ENCODE measurements around the gene CCDC71.

CCDC71 gene

GRCh38 chr3:49166752-49167556 is 823 bp upstream of the CCDC71 start:
- no peak for DNase-seq

GRCh38 chr3:49164983-49165720 is 979 bp downstream of the CCDC71 start:
- no peak for DNase-seq

- DNase-seq = no peak
Measured at GRCh38 chr3:49163609-49164008, 2.5 kb downstream of the CCDC71 start.

GRCh38 chr3:49162751-49163419 is 3.2 kb downstream of the CCDC71 start:
- DNase-seq = no peak

DNA sequence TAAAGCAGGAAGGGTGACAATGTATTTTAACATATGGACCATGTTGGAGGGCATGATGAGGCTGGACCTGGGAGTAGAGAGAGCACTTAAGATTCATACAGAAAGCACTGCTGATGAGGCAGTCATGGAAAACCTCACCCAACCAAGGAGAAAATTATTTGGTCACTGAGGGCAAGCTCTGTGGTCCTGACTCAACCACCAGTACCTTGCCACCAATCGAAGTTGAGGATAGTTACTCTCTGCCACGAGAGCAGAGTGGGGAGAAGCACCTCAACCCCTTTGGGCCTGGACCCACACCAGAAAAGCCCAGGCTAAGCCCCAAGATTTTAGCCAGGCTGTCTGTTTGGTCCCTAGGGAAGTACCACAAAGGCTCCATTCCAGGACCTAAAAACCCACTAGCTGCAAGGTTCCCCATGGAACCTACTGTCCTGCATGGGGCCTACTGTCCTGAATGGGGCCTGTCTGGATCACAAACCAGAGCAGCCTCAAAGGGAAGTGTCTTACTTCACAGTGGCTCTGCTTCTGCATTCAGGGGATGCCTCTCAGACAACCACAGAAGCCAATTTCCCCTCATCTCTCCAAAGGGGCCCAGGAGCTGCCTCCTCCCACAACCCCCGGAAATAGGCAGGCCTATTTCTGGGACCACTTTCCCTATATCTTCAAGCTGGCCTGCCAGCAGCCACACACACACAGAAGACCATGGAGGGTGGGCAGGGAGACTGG is 4.2 kb downstream of the CCDC71 start:
- DNase-seq = peak; percentile 23

DNA sequence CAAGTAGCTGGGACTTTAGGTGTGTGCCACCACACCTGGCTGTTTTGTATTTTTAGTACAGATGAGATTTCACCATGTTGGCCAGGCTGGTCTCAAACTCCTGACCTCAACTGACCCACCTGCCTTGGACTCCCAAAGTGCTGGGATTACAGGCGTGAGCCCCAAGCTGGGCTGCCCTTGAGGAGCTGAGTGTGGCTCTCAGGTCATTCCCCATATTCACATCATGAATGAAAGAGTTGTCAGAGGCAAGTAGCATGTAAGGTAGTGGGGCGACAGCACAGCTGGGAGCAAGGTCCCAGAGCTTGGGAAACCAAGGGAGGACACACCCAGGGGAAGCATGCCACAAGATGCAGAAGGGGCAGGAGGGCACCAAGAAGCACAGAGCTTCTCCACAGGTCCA is 4.9 kb downstream of the CCDC71 start:
- no peak for DNase-seq

- DNase-seq = no peak
Measured at GRCh38 chr3:49158792-49159191, 7.3 kb downstream of the CCDC71 start.

DNA sequence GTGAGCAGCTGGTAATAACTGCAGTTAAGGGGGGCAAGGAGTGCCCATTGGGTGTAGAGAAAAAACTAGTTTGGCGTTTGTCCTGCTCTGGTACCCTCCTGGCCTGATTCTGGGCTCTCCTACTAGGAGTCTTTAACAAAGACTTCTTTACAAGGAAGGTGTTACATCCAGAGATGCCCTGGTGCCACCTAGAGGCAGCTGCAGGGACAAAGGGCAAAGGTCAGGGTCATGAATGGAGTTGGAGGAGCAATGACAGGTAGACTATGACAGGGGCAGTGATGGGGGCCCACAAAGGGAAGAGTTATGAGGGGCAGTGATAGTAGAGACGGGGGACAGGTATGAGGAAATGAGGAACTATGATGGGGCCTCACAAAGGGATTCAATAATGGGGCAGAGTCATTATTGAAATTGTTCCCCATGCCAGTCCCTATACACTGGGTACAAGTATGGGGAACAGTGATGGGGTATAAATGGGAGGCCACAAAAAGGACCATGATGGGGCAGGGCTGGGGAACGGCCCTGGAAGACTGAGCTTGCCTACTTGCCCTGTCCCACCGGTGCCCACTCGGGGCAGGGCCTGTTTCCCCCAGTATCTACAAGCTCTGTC is 7.9 kb downstream of the CCDC71 start:
- peak; percentile 71 for DNase-seq

DNA sequence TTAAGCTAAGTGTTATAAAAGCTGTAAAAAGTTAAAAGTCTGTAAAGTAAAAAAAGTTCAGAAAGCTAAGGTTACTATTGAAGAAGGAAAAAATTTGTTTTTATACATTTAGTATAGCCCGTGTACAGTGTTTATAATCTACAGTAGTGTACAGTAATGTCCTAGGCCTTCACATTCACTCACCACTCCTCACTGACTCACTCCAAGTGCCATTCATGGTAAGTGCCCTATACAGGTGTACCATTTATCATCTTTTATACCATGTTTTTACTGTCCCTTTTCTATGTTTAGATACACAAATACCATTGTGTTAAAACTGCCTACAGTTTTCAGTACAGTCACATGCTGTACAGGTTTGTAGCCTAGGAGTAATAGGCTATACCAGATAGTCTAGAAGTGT is 8.8 kb downstream of the CCDC71 start:
- no peak for DNase-seq

DNA sequence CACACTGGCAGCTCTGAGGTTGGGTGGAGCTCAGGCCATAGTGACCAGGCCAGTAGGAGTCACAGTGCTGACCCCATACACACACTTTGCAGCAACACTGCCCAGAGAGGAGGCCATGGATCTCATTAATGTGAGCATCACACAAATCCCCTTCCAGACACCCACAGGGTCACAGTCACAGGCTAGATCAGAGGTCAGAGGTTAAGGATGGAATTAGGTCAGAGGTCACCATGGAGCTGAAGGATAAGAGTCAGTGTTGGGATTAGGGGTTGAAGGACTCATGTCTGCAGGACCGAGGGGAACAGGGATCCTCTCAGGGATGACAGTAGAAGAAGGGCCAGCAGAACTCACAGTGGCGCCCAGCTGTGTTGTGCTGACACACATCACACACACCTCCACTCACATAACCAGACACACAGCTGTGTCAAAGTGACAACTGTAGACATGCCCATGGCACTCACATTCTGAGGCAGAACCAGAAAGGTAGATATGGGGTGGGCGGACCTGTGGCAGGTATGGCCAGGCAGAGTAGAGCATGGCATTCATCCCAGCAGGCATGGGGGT is 12.7 kb downstream of the CCDC71 start:
- no peak for DNase-seq

- DNase-seq = no peak
Measured at GRCh38 chr3:49151610-49152009, 14.5 kb downstream of the CCDC71 start.

GRCh38 chr3:49148159-49148558 is 18.0 kb downstream of the CCDC71 start:
- no peak for DNase-seq

DNA sequence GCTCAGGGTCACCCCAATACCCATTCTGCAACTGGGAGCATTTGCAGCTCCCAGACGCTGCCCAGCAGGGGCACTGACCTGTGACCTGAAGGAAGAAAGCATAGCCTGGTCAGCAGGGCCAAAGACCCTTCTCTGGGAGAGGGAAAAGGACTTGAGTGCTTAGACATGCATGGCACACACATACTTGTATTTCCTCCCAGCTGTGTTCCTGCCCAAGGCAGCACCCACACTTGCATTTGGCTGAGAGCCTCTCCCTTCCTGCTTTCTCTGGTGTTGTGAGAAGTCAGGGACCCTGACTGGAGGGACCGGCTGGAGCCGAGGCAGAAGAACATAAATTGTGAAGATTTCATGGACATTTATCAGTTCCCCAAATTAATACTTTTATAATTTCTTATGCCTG is 26.1 kb downstream of the CCDC71 start:
- DNase-seq = no peak

DNA sequence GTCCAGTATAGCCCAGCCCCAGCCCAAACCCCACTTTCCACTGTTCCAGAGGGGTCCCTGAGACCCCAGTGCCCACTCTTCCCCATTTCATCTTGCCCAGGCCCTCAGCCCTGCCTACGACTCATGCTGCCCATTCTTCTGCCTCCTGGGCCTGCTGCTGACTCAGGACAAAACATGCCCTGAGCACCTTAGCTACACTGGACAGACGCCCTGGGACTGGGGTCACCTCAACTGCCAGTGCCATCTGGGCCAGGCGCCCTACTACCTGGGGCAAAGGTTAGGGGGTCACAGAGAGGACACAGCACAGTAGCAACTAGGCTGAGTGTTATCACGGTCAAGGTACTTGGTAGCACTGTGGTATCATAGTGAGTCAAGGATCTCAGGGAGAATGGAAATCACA is 30.6 kb downstream of the CCDC71 start:
- no peak for DNase-seq

DNA sequence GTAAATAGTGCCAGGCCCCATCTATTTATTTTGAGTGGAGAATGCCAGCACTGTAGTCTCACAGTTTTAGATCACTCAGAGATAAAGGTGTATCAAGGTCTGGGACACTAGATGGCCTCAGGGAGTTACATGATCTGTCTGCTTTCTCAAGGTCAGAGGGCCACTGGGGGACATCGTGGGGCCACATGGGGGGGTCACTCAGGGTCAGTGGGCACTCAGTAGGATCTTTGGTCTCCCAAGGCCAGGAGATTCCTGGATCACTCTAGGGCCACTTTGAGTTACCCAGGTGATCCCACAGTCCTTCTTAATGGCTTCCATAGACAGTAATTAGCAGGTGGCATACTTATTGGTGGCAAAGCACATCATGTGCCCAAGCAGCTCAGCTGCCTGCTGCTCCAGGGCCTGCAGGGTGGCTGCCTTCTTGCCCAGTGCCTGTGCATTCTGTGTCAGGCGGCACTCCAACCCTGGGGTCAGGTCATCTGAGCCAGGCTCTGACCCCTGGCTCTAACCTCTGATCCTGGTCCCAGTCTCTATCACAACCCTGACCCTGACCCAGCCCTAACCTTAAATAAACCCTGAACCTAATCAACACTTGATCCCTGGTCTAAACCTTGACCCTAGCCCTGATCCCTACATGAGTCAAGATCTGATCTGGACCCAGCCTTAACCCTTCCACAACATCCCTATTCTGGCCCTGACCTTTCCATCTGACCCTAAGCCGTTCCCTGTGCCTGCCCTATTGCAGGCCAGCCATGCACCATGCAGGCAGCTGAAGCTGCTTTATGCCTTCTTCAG is 31.5 kb downstream of the CCDC71 start:
- DNase-seq = no peak

- DNase-seq = no peak
Measured at GRCh38 chr3:49133226-49133951, 32.7 kb downstream of the CCDC71 start.

DNA sequence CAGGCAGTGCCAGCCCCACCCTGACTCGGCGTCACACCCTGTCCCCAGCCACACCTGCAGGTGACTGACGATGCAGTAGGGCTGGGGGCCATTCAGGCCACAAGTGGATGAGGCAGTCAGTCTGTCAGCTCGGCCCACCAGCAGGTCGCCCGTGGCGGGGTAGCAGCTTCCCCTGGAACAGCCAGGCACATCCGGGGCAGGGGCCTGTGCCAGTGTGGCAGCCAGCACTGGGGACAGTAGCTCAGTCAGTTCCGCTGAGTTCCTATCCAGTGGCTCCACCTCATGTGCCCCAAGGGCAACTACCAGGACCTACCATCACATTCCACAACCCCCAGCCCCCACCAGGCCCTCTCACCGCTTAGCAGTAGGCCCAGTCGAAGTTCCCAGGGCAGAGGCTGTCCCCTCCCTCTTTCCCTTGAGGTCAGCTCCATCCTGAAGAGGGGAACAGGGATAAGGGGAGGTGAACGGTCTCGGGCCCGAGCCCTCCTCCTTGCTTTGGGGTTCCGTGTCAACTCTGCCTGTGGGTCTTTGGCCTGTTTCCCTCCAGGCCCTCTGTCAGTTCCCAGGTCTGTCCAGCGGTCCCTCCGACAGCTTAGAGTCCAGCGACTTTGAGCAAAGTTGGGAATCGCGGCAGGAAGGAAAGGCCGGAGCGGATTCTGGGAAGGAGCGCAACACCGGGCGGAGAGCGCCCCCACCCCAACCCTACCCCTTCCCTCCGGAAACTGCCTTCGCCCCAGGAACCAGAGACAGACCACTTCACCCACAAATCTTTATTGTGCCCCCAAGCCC is 33.5 kb downstream of the CCDC71 start, which contains the start of gene LAMB2:
TSS of gene LAMB2 (minus strand) at position 614 of the 789 bp plus-strand sequence. CDS start at position 431, 183 bp downstream.
- DNase-seq = no peak

DNA sequence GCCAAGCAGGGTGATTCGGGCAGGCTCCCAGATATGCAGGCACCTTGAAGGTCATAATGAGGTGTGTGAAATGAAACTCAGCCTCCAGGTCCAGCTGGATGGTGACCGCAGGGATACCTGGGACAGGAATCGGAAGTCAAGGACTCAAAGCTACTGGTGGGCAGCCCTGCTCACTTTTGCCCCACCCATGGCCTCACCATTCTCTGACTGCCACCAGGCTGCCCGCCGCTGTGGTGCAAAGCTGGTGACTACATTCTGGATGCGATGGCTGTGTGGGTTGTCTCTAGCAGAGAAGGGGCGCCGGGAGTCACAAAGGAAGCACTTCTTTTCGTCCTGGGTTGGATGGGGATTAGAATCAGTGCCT is 34.1 kb downstream of the CCDC71 start:
- no peak for DNase-seq

GRCh38 chr3:49131576-49131975 is 34.6 kb downstream of the CCDC71 start:
- no peak for DNase-seq

- DNase-seq = no peak
Measured at GRCh38 chr3:49131040-49131439, 35.1 kb downstream of the CCDC71 start.
